NB4 (cell line): ENCODE results near the gene KLHL30.

Experiments
- DNase-seq: peaks from one replicate; pipeline ENCODE4 v3.0.0; 2010; ENCODE audit warnings: low read depth
- H3K4me3 ChIP-seq: one replicate; pipeline ENCODE4 v1.5.1; 2011; ENCODE audit warnings: mild to moderate bottlenecking, low read depth, low read length, moderate library complexity
- MYC ChIP-seq: IDR thresholded peaks from 2 replicates; pipeline ENCODE4 v1.6.1; 2011; ENCODE audit warnings: low read depth, low read length
- POLR2A ChIP-seq: IDR thresholded peaks from 2 replicates; pipeline ENCODE4 v1.6.1; 2011; ENCODE audit warnings: mild to moderate bottlenecking; ENCODE audit not compliant: insufficient read length; ENCODE audit errors: extremely low read depth
- TF ChIP-seq, protein P1 (sequence below): IDR thresholded peaks from 2 replicates; pipeline ENCODE4 v1.6.1; 2011; ENCODE audit warnings: low read depth, low read length
- TF ChIP-seq, protein P2 (sequence below): IDR thresholded peaks from one replicate; pipeline ENCODE4 v1.5.1; 2012; ENCODE audit warnings: low read depth, low read length

KLHL30 gene

DNA sequence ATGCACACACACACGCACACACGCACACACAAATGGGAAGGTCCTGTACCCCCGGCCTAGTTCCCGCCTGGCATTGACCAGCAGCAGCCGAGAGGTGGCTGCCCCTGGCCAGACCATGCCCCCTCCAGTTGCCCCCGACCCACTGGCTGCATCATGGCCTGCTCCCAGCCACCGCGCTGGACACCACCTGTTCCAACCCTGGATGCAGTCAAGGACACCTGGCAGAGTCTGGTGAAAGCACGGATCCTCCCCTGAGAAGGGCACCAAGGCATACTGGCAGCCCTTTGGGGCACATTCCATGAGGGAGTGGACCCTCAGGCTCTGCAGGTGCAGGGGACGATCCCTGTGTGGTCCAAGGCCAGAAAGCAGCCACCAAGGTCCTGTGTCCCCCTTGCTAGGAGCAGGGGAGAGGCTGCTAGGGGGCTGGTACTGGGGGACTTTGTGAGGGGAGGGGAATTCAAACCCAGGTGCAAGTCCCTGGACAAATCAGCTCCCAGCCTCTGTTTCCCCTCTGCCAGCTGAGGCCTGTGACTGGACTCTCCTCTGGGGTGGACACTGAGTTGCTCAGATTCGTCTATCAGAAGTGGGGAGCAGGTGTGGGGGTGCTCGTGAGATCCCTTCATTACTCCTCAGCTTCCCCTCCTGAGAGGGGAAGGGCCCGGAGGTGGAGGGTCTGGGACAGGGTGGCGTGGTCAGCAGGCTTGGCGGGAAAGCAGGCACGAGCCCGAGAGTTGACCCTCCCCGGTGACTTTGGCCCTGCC, 34.8 kb upstream of the KLHL30 start:
- H3K4me3 ChIP-seq = no peak overlapping the region
- DNase-seq = no peak
- no peak for TF ChIP-seq POLR2A
- TF ChIP-seq, protein P1, sequence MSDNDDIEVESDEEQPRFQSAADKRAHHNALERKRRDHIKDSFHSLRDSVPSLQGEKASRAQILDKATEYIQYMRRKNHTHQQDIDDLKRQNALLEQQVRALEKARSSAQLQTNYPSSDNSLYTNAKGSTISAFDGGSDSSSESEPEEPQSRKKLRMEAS = no peak

DNA sequence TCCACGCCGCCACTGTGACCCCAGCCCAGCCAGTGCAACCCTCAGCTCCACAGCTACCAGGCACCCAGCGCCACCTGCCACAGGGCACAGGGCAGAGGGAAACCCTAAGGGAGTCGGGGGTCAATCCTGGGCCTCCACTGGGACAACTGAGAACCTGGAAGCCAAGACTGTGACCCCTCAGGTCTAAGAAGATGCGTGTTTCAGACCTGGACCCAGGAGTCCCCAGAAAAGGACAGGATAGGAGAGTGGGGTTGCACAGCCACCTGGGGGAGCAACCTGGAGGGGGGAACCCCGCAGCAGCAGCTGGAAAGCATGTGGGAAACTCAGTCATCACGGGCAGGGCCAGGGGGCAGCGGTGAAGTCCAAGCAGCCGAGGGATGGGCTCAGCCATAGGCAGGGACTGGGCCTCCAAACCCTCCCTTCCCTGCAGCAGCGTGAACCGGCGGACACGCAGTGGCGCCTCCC, 34.2 kb upstream of the KLHL30 start:
- H3K4me3 ChIP-seq = no peak overlapping the region
- no peak for DNase-seq
- TF ChIP-seq POLR2A (no peak), MYC (no peak)
- TF ChIP-seq, protein P1 = no peak
- TF ChIP-seq, protein P2, sequence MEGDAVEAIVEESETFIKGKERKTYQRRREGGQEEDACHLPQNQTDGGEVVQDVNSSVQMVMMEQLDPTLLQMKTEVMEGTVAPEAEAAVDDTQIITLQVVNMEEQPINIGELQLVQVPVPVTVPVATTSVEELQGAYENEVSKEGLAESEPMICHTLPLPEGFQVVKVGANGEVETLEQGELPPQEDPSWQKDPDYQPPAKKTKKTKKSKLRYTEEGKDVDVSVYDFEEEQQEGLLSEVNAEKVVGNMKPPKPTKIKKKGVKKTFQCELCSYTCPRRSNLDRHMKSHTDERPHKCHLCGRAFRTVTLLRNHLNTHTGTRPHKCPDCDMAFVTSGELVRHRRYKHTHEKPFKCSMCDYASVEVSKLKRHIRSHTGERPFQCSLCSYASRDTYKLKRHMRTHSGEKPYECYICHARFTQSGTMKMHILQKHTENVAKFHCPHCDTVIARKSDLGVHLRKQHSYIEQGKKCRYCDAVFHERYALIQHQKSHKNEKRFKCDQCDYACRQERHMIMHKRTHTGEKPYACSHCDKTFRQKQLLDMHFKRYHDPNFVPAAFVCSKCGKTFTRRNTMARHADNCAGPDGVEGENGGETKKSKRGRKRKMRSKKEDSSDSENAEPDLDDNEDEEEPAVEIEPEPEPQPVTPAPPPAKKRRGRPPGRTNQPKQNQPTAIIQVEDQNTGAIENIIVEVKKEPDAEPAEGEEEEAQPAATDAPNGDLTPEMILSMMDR = no peak

DNA sequence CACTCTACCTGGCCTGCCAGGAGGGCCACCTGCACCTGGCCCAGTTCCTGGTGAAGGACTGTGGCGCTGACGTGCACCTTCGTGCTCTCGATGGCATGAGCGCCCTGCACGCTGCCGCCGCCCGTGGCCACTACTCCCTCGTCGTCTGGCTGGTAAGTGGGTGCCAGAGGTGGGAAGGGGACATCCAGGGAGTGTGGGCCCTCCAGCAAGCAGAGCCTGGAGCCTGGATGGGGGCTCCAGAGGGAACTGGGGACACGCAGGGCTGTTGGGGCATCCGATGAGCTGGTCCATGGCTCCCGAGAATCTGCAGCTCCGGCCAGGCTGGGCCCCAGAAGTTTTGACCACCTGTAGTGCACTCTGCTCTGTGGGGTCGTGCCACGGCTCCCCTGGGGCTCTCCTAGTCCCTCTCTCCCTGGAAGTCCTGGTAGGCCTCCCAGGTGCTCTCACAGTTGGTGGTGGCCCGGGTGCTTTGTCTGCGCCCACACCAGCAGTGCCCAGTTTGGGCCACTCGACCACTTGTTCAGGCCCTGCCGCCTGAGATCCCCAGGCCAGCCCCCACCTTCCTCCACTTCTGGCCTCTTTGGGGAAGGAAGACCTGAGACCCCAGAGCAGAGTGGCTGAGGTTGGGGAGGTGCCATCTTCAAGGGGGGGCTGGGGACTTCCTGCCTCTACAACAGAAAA, 33.6 kb upstream of the KLHL30 start:
- TF ChIP-seq, protein P1 = no peak
- TF ChIP-seq POLR2A (no peak), MYC (no peak)
- TF ChIP-seq, protein P2 = no peak
- no peak for DNase-seq
- H3K4me3 ChIP-seq = no peak overlapping the region

DNA sequence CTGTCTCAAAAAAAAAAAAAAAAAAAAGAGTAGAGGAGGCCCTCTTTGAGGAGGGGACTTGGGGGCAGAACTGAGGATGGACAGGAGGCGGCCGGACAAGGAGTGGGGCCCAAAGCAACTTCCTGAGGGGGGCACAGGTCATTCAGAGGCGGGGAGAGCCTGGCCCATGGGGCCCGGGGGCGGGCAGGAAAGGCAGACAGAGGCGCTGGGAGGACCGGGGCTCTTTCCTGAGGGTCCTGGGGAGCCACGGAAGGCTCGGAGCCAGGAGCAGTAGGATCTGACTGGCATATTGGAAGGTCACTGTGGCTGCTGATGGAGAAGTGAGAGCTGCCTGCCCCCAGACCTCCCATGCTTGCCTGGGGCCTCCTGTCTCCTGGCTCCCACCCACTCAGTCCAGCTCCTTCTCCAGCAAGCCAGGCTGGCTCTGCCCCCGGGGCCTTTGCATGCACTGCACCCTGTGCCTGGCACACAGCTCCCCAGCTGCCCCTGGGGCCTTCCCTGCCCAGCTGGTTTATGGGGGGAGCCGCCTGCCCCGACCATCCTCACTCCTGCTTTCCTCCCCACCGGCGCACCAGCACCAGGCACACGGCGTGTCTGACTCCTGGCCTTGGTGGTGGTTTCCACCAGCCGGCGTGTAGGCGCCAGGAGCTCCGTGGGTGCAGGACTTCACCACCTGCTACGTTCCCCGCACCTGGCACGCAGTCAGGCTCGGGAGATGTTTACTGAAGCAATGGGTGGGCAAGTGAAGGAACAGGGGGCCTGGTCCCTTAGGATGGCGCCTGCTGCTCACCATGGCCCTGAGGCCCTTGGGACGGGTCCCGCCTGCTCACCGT, 32.7 kb upstream of the KLHL30 start:
- TF ChIP-seq, protein P1 = no peak
- TF ChIP-seq, protein P2 = no peak
- TF ChIP-seq POLR2A = no peak
- TF ChIP-seq MYC = no peak
- DNase-seq = no peak
- no peak overlapping the region for H3K4me3 ChIP-seq

DNA sequence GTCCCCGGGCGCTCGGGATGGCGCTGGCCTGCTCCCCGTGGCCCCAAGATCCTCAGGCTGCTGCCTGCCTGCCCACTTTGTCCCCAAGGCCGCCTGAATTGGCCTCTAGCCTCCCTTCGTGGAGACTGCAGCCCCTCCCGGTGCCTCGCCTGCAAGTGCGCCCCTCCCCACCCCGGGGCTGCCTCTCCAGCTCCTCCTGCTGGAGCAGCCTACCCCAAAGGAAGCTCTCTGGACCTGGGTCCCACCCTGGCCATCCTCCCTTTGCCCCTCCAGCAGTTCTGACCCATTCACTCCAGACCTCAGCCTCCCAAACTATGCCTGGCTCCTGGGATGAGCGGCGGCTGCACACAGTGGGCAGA, 32.1 kb upstream of the KLHL30 start:
- TF ChIP-seq POLR2A (no peak), MYC (no peak)
- TF ChIP-seq, protein P1 = no peak
- TF ChIP-seq, protein P2 = peak; percentile 22
- DNase-seq = no peak
- no peak overlapping the region for H3K4me3 ChIP-seq
